ENCODE data around the gene TRABD2A. TPM values are rescaled to one million over a fixed set of nuclear protein-coding genes. Genes with fewer than 3 reads are reported as not detected.

Gene TRABD2A
- total and polyA plus RNA-seq, 9 of the 15 experiments (the other 6 are each of a cell fraction or from before 2014, with no cell fraction given), result 0.07 to 0.45 (median 0.25) TPM

- CTCF ChIA-PET (ENCODE audit: low intra/inter-chr PET ratio), result no interaction called here
- 2% methylated on average over 4 of the region's 4 CpGs for WGBS (ENCODE audit: insufficient coverage, low coverage, missing lambda C conversion rate)
- in situ Hi-C loops (cut with MboI), result no loop called here
Measured at GRCh38 chr2:84850471-84850870, 30.4 kb downstream of the TRABD2A start.

More at GRCh38 chr2:84850471-84850870, 30.4 kb downstream of the TRABD2A start:
- ATAC-seq (no peak), DNase-seq (ENCODE audit: extremely low read depth in 1 of 4, low spot score in 3 of 4) (no peak), FAIRE-seq (no peak)
- BruUV-seq (replicated peaks), result no TSS peak
- intact Hi-C loops (cut with micrococcal nuclease), result no loop called here
- Histone ChIP-seq H2AFZ (ENCODE audit: low read depth, low read length) (no peak overlapping the region), H3K4me2 (ENCODE audit: insufficient read depth, low read length) (no peak overlapping the region), H3K9ac (ENCODE audit: insufficient read depth in 1 of 2, low read depth in 2 of 2, low read length in 2 of 2) (no peak overlapping the region), H3K9me3 (replicated peaks; ENCODE audit: control insufficient read depth, insufficient read depth, low read depth, low read length) (no peaks in the 10 kb centered on the region), H3K27me3 (ENCODE audit: control insufficient read depth in 2 of 2, insufficient read depth in 2 of 2, low read length in 2 of 2) (peaks cover 4 to 22% of the 10 kb centered on the region in 2 experiments; a peak in 4 of 5 replicates), H3K27ac (ENCODE audit: extremely low read depth, low read depth, low read length) (no peak overlapping the region), H3K79me2 (ENCODE audit: control insufficient read depth, insufficient read depth, low read length) (no peaks in the 10 kb centered on the region), H3K36me3 (ENCODE audit: control insufficient read depth, insufficient read depth, low read length) (no peaks in the 10 kb centered on the region), H3K9me1 (ENCODE audit: control insufficient read depth, insufficient read depth, low read length) (no peaks in the 10 kb centered on the region), H3K4me3 (no peak overlapping the region), H3K4me1 (replicated peaks in 1 of 2; ENCODE audit: control insufficient read depth in 2 of 2, insufficient read depth in 2 of 2, low read length in 2 of 2) (no peaks in the 10 kb centered on the region), H4K20me1 (replicated peaks; ENCODE audit: control insufficient read depth, insufficient read depth, low read length) (no peaks in the 10 kb centered on the region)
- TF ChIP-seq THRB (CRISPR knock-in tag; conservative IDR thresholded peaks at IDR 0.05), result no peak
- TF ChIP-seq ETS2 (tag; IDR thresholded peaks at IDR 0.05; ENCODE audit: borderline replicate concordance, poor library complexity, severe bottlenecking), result no peak
- TF ChIP-seq RBM15 (IDR thresholded peaks at IDR 0.05; ENCODE audit: insufficient read depth, low read length), result no peak
- no peak for TF ChIP-seq RNF2 (IDR thresholded peaks at IDR 0.05)
- no peak for TF ChIP-seq RHOXF2B (CRISPR knock-in tag; conservative IDR thresholded peaks at IDR 0.05)
- POLR2A ChIA-PET, result interaction anchor here (0.7 kb wide), 1 partner anchor 25 kb away, joined by 3 read pairs; no protein-coding TSS in a partner anchor
